Skeletal muscle tissue (tissue), 4 donors: ENCODE data around the gene EYA2. TPM values are rescaled to one million over a fixed set of nuclear protein-coding genes. Genes with fewer than 3 reads are reported as not detected.

ENCODE experiments used
- H3K27ac ChIP-seq: one replicate; pipeline ENCODE4 v1.7.0; 2013; ENCODE audit warnings: mild to moderate bottlenecking, low read depth, low read length, inconsistent platforms
- H3K27me3 ChIP-seq, 3 donors: one replicate each; pipeline ENCODE4 v1.7.0; 2013; ENCODE audit warnings: low read length in 3 of 3; ENCODE audit not compliant: control insufficient read depth in 3 of 3, insufficient read depth in 3 of 3
- H3K36me3 ChIP-seq, 3 donors: one replicate each; pipeline ENCODE4 v1.7.0; 2013; ENCODE audit warnings: low read length in 3 of 3; ENCODE audit not compliant: control insufficient read depth in 3 of 3, insufficient read depth in 3 of 3
- H3K4me1 ChIP-seq, 3 donors: one replicate each; pipeline ENCODE4 v1.7.0; 2013; ENCODE audit warnings: low read length in 3 of 3, mild to moderate bottlenecking in 3 of 3; ENCODE audit not compliant: control insufficient read depth in 3 of 3, insufficient read depth in 3 of 3
- H3K4me3 ChIP-seq, 3 donors: one replicate each; pipeline ENCODE4 v1.7.0; 2013; ENCODE audit warnings: low read length in 3 of 3
- H3K9ac ChIP-seq, 3 donors: one replicate each; pipeline ENCODE4 v1.7.0; 2013; ENCODE audit warnings: low read length in 3 of 3, mild to moderate bottlenecking in 3 of 3, moderate library complexity in 2 of 3, low read depth in 1 of 3
- H3K9me3 ChIP-seq, 3 donors: one replicate each; pipeline ENCODE4 v1.7.0; 2013; ENCODE audit warnings: low read length in 3 of 3; ENCODE audit not compliant: control insufficient read depth in 3 of 3
- total RNA-seq: library from RNA; depleted of rRNA; stranded (reverse); fragments of >200 nt; gene quantifications from one replicate; pipeline ENCODE4 v1.2.3, GENCODE V29; 2014
- donor health status: Osteomylitis.

Gene EYA2
- total RNA-seq, 1 donor from 2014 or later = 1.0 TPM

DNA sequence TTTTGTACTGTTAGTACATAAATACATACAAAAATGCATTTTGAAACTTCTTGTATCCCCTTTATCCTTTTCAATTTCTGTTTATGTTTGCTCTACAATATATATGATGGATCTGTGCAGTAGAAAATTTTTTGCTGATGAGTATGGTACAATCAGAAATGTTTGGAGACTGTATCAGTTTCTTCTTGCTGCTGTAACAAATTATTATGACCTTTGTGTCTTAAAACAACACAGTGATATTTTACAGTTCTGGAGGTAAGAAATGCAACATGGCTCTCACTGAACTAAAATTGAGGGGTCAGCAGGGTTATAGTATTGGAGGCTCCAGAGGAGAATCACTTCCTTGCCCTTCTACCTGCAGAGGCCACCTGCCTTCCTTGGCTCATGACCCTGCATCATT lies 184.4 kb downstream of the EYA2 start:
- Histone ChIP-seq H3K4me3 (no peak overlapping the region), H3K27ac (no peak overlapping the region), H3K9ac (no peak overlapping the region), H3K4me1 (no peaks in the 10 kb centered on the region), H3K27me3 (no peaks in the 10 kb centered on the region), H3K36me3 (no peaks in the 10 kb centered on the region), H3K9me3 (peaks cover 0 to 4% (median 3%) of the 10 kb centered on the region in 3 donors)

DNA sequence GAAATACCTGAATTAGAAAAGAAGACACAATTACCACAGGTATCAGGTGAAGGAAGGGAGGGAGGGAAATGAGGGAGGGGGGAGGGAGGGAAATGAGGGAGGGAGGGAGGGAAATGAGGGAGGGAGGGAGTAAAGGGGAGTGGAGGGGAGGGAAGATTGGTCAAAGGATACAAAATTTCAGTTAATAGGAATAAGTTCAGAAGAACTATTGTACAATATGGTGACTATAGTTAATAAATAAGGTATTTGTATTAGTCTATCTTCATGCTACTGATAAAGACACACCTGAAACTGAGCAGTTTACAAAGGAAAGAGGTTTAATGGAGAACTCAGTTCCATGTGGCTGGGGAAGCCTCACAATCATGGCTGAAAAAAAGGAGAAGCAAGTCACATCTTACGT lies 185.7 kb downstream of the EYA2 start:
- H3K9ac ChIP-seq = no peak overlapping the region
- peaks cover 0 to 4% (median 3%) of the 10 kb centered on the region in 3 donors for H3K9me3 ChIP-seq
- no peak overlapping the region for H3K4me3 ChIP-seq
- H3K27ac ChIP-seq = no peak overlapping the region
- H3K27me3 ChIP-seq = no peaks in the 10 kb centered on the region
- H3K4me1 ChIP-seq = no peaks in the 10 kb centered on the region
- no peaks in the 10 kb centered on the region for H3K36me3 ChIP-seq

DNA sequence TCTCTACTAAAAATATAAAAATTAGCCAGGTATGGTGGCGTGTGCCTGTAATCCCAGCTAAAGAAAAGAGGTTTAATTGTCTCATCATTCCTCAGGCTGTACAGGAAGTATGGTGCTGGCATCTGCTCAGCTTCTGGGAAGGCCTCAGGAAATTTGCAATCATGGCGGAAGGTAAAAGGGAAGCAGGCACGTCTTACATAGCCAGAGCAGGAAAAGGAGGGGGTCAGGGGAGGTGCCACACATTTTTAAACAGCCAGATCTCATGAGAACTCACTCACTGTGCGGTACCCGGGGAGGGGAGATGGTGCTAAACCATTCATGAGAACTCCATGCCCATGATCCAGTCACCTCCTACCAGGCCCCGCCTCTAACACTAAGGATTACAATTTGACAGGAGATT lies 191.7 kb downstream of the EYA2 start:
- no peaks in the 10 kb centered on the region for H3K4me1 ChIP-seq
- no peak overlapping the region for H3K9ac ChIP-seq
- no peak overlapping the region for H3K27ac ChIP-seq

DNA sequence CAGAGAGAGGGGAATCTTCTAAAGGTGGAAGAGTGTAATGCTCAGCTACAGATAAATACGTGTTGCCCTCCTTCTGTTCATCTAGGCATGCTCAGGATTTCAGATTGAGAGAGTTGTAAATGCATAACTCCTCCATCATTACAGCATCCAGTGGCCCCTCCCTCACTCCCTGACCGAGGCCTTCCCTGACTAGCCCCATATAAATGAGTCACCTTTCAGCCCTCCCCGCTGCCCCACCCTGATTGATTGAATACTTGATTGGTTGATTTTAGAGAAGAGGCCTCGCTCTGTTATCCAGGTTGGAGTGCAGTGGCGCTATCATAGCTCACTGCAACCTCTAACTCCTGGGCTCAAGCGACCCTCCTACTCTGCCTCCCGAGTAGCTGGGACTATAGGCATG lies 193.7 kb downstream of the EYA2 start:
- Histone ChIP-seq H3K4me1 (no peaks in the 10 kb centered on the region), H3K9me3 (no peaks in the 10 kb centered on the region), H3K4me3 (no peak overlapping the region), H3K36me3 (no peaks in the 10 kb centered on the region), H3K27ac (no peak overlapping the region), H3K9ac (no peak overlapping the region), H3K27me3 (no peaks in the 10 kb centered on the region)

More for the DNA sequence above, 191.7 kb downstream of the EYA2 start:
- H3K27me3 ChIP-seq = no peaks in the 10 kb centered on the region
- H3K36me3 ChIP-seq = no peaks in the 10 kb centered on the region
- H3K4me3 ChIP-seq = no peak overlapping the region
- H3K9me3 ChIP-seq = no peaks in the 10 kb centered on the region

DNA sequence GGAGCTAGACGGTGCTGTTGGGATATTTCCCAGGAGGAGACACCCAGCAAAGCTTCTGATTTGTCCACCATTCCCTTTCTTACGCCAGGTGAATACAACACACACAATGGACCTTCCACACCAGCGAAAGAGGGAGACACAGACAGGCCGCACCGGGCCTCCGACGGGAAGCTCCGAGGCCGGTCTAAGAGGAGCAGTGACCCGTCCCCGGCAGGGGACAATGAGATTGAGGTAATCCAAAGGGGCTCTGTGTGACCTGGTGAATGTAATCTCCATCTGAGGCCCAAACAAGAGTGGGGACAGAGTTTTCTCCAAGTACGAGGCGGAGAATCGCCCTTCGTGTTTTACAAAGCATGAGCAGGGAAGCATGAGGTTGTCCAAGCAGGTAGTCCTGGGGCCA lies 194.5 kb downstream of the EYA2 start:
- no peaks in the 10 kb centered on the region for H3K4me1 ChIP-seq
- H3K27me3 ChIP-seq = no peaks in the 10 kb centered on the region
- no peak overlapping the region for H3K9ac ChIP-seq
- H3K4me3 ChIP-seq = no peak overlapping the region
- H3K27ac ChIP-seq = no peak overlapping the region
- H3K36me3 ChIP-seq = peaks cover 0 to 3% (median 2%) of the 10 kb centered on the region in 3 donors
- no peaks in the 10 kb centered on the region for H3K9me3 ChIP-seq

DNA sequence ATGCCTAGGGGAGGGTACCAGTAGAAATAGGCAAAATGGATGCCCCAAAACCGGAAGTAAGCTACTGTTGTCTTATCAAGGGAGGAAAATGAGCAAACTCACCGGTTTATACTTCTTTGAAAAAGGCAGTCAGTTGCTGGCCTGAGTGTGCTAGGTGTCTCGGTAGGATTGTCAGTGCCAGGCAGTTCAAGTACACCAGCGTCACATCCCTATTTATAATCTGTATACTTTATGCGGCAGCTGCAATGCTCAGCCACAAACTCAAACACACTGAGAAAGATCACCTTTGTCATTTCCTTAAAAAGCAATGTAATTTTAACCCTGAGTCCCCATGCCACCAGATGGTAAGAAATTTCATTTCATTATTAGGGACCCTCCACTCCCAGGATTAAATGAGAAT lies 196.2 kb downstream of the EYA2 start:
- no peaks in the 10 kb centered on the region for H3K27me3 ChIP-seq
- no peak overlapping the region for H3K4me3 ChIP-seq
- H3K27ac ChIP-seq = no peak overlapping the region

DNA sequence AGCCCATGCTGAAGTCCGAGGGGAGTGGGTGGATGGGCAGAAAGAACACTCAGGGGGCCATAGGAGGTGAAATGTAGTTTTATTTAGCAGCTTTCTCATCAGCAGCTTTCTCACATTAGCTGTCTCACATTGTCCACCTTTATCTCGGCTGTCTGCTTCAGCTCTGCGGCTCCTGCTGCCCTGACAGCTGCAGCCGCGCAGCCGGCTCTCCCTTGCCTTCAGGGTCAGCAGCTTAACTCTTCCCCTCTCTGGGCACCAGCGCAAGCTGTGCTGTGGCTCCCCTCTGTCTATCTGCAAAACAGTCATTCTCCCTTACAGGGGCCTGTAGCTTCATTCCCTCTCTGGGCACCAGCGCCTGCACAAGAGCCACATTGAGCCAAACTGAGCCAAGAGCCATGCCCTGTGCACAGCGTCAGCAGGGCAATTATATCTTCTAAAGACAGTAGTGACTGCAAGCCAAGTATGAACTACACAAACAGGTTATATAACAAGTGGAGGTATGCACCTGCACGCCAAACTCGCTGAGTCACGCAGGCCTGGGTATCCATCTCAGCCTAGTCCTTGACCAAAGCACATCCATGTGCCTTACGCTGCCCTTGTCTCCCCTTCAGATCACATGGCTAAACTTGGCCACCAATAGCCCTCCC lies 198.8 kb downstream of the EYA2 start:
- Histone ChIP-seq H3K27me3 (peaks cover 0 to 4% (median 0%) of the 10 kb centered on the region in 3 donors), H3K36me3 (peaks cover 2 to 4% (median 3%) of the 10 kb centered on the region in 3 donors), H3K9me3 (peaks cover 0 to 5% (median 4%) of the 10 kb centered on the region in 3 donors), H3K27ac (no peak overlapping the region), H3K4me3 (no peak overlapping the region), H3K4me1 (no peaks in the 10 kb centered on the region), H3K9ac (no peak overlapping the region)

More for the DNA sequence above, 196.2 kb downstream of the EYA2 start:
- no peaks in the 10 kb centered on the region for H3K4me1 ChIP-seq
- H3K9ac ChIP-seq = no peak overlapping the region
- H3K36me3 ChIP-seq = peaks cover 1 to 3% (median 2%) of the 10 kb centered on the region in 3 donors
- H3K9me3 ChIP-seq = peaks cover 0 to 2% (median 1%) of the 10 kb centered on the region in 3 donors

DNA sequence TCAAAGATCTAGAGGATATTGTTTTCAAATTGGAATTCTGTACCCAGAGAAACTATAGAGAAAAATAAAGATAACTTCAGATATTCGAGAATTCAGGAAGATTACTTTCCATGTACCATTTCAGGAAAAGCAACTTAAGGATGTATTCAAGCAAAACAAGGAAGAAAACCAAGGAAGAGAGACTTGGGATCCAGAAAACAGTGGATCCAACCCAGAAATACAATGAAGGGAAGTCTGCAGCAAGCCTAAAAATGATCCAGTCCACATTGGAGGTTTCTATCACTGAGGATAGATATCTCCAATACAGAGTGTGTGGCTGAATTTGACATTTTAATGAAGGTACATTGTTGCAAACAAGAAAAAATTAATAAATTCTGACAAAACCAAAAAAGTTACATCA lies 201.0 kb downstream of the EYA2 start:
- H3K9ac ChIP-seq = no peak overlapping the region
- peaks cover 0 to 4% (median 0%) of the 10 kb centered on the region in 3 donors for H3K4me1 ChIP-seq
- H3K27me3 ChIP-seq = peaks cover 0 to 4% (median 0%) of the 10 kb centered on the region in 3 donors
- no peak overlapping the region for H3K27ac ChIP-seq
- peak overlapping the region in 1 of 3 donors; percentile 15 for H3K4me3 ChIP-seq
- peaks cover 2 to 4% (median 3%) of the 10 kb centered on the region in 3 donors for H3K36me3 ChIP-seq
- H3K9me3 ChIP-seq = peaks cover 0 to 5% (median 4%) of the 10 kb centered on the region in 3 donors

DNA sequence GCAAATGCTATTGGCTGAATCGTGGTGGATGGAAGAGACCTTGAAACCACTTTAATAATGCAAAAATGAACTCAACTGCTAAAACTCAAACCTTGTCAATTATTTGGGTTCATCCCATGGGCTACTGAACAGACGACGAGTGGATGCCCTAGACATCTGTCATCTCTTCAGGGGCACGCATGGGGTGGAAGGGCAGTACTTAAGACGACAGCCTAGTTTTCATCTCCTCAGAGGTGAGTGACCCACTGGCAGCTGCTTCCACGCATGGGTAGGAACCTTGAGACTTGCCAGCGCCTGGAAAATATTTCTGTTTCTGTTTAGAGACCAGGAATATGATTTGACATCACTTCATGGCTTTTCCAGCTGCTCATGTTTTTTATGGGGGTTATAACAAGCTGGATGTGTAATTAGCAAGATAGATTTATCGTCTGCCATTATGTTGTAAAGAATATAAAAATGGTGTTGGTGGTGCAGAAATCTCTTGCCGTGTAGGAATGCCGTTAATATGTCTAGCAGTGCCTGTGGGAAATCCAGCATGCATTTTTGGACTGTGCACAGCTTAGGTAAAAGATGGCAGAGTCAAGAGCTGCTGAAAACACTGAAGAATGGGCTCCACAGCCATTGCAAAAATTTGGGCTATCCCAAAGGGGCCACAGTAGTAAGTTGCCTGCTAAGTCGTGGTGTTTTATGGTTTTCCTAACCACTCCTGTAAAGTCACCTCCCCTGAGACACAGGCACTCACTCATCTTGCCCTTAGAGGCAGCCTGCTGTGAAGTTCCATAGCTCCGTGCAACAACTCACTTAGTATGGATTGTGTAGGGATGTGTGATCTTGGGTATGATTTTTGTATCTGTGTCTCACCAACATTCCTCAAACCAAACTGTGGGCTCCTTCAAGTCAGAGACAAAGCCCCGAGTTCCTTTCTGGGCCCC lies 203.3 kb downstream of the EYA2 start:
- Histone ChIP-seq H3K4me1 (peaks cover 0 to 4% (median 3%) of the 10 kb centered on the region in 3 donors), H3K9me3 (peaks cover 0 to 5% (median 4%) of the 10 kb centered on the region in 3 donors), H3K27ac (no peak overlapping the region), H3K4me3 (no peak overlapping the region), H3K9ac (no peak overlapping the region), H3K27me3 (peaks cover 0 to 4% (median 0%) of the 10 kb centered on the region in 3 donors), H3K36me3 (peaks cover 2 to 4% (median 3%) of the 10 kb centered on the region in 3 donors)

DNA sequence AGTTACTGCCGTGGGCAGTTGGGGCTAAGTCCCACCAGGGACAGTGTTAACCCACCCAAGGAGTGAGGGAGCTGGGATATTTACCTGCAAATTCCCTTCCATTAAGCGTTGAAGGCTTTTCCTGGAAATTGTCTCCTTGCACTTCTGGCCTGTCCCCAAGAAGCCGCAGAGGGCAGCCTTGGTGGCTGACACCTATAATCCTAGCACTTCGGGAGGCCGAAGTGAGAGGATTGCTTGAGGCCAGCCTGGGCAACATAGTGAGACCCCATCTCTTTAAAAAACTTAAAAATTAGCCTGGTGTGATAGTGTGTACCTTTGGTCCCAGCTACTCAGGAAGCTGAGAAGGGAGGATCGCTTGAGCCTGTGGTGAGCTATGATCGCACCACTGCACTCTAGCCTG lies 204.4 kb downstream of the EYA2 start:
- no peak overlapping the region for H3K4me3 ChIP-seq
- peaks cover 0 to 5% (median 4%) of the 10 kb centered on the region in 3 donors for H3K9me3 ChIP-seq
- peaks cover 0 to 4% (median 0%) of the 10 kb centered on the region in 3 donors for H3K27me3 ChIP-seq
- no peak overlapping the region for H3K9ac ChIP-seq
- no peak overlapping the region for H3K27ac ChIP-seq
- peaks cover 0 to 4% (median 0%) of the 10 kb centered on the region in 3 donors for H3K36me3 ChIP-seq
- H3K4me1 ChIP-seq = peaks cover 0 to 4% (median 3%) of the 10 kb centered on the region in 3 donors
